GM21529 (cell line): Measurements from ENCODE around the gene ST3GAL3.
"Not testable (repeated sequence)": the region's sequence is repeated elsewhere in the genome, so short reads cannot be mapped to it uniquely, and the experiment has no call there.

Experiments
- ATAC-seq: cut with Tn5 transposase; IDR thresholded peaks from one replicate; pipeline ENCODE4 v1.9.1; 2021; ENCODE audit not compliant: unreplicated experiment

Gene ST3GAL3

GRCh38 chr1:43699281-43699680 is 8.1 kb upstream of the ST3GAL3 start:
- no peak for ATAC-seq

DNA sequence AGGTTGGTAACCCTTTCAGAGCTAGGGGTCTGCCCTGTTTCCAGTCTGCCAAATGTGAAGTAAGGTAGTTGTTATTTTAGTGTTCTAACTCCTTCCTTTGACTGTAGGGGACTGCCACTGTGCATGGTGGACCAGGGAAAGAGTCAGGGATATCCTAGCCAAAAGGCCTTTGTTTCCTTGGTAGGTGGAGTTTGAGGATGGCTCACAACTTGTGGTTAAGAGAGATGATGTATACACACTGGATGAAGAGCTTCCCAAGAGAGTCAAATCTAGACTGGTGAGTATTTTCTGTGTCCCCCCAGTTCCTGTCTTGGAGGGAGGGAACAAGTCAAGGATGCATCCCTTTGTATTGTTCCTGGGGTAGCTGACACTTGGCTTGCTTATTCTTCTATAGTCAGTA is 3.5 kb upstream of the ST3GAL3 start:
- no peak for ATAC-seq

GRCh38 chr1:43704838-43705237 is 2.5 kb upstream of the ST3GAL3 start:
- no peak for ATAC-seq

DNA sequence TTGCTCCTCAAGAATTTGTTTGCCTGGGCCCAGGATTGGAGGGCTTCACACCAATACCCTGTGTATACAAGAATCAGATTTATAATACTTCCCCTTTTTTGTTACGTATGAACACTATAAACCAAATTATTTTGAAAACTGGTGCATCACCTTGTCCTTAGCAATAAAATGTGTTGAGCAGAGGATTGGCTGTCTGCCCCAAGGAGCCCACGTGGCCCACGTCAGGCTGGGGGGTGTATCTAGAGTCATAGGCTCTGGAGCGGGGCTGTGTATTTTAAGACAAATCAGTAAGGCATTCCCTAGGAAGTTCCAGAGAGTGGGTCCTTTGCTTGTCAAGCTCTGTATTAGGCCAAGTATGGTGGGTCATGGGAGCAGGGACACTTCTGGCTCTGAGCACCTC is 2.0 kb upstream of the ST3GAL3 start:
- no peak for ATAC-seq

DNA sequence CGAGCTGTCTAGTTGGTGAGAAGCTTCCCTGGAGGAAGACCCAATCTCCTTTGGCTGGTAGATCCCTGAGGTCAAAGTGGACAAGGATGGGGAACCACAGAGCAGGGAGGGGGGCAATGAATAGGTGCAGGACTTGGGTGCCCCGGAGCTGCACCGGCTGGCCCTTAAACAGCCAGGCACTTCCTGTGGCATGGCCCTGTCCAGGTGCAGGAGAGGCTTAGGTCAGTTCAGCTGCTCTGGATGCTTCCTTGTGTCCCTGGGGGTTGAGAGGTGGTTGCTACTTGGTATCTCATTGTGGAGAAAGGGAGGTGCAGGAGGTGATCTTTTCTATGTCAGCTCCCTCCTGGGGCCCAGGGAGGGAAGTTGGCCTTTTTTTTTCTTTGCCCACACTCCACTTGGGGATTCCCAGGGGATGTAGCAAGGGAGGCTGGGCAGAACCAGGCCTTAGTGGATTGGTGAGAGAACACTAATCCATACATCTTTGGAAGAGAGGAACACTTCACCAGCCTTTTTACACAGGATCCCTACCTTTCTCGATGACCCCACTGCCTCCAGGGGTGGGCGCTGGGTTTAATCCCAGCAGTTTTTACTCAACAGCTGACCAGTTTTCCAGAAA is 1.2 kb upstream of the ST3GAL3 start:
- ATAC-seq = no peak

- no peak for ATAC-seq
These were observed 642 bp upstream of the ST3GAL3 start for GRCh38 chr1:43706598-43707189.

GRCh38 chr1:43708002-43708410 is 670 bp downstream of the ST3GAL3 start:
- ATAC-seq = no peak

GRCh38 chr1:43711049-43711448 is 3.7 kb downstream of the ST3GAL3 start:
- ATAC-seq = no peak

GRCh38 chr1:43711524-43712386 is 4.4 kb downstream of the ST3GAL3 start:
- ATAC-seq = no peak

GRCh38 chr1:43716559-43717281 is 9.4 kb downstream of the ST3GAL3 start:
- ATAC-seq = no peak

DNA sequence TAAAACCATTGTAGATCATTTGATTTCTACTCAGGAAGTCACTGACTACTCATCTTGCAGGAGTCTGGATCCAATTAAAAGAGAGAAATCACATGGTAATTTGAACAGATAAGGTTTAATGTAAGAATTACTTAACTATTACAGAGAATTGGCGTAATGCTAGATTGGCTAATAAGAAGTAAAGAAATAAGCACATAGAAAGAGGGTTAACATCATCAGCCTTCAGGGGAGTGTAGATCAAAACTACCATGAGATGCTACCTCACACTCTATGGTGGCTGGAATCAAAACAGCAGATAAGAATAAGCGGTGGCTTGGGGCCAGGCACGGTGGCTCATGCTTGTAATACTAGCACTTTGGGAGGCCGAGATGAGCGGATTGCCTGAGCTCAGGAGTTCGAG is 11.7 kb downstream of the ST3GAL3 start:
- no peak for ATAC-seq

DNA sequence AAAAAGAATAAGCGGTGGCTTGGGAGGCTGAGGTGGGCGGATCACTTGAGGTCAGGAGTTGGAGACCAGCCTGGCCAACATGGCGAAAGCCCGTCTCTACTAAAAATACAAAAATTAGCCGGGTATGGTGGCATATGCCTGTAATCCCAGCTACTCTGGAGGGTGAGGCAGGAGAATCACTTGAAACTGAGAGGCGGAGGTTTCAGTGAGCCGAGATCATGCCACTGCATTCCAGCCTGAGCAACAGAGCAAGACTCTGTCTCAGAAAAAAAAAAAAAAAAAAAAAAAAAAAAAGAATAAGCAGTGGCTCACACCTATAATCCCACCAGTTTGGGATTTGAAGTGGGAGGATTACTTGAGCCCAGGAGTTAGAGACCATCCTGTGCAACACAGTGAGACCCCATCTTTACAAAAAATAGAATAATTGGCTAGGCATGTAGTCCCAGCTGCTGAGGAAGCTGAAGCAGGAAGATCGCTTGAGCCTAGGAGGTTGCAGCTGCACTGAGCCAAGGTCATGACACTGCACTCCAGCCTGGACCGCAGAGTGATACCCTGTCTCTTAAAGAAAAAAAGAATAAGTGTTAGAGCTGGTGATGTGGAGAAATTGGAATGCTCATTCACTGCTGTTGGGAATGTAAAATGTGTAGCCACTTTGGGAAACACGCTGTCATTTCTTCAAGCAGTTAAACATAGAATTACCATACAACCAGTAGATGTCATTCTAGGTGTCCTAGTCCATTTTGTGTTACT is 12.5 kb downstream of the ST3GAL3 start:
- ATAC-seq = not testable (repeated sequence)

- no peak for ATAC-seq
These were observed 15.5 kb downstream of the ST3GAL3 start for GRCh38 chr1:43722810-43723209.

GRCh38 chr1:43729816-43730463 is 22.6 kb downstream of the ST3GAL3 start:
- ATAC-seq = no peak

GRCh38 chr1:43731867-43732531 is 24.7 kb downstream of the ST3GAL3 start:
- no peak for ATAC-seq

GRCh38 chr1:43736819-43737218 is 29.5 kb downstream of the ST3GAL3 start:
- no peak for ATAC-seq

GRCh38 chr1:43742026-43742425 is 34.7 kb downstream of the ST3GAL3 start:
- no peak for ATAC-seq

- no peak for ATAC-seq
These were observed 35.9 kb downstream of the ST3GAL3 start for GRCh38 chr1:43743206-43743605.

DNA sequence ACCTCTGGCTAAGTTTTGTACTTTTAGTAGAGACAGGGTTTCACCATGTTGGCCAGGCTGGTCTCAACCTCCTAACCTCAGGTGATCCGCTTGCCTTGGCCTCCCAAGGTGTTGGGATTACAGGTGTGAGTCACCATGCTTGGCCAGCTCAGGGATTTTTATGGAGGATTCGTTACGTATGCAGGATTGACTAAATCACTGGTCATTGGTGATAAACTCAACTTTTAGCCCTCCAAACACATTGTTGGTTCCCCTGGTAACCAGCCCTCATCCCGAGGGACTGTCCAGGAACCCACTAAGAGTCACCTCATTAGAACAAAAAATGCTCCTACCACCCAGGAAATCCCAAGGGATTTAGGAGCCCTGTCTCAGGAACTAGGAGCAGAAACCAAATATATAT is 40.4 kb downstream of the ST3GAL3 start:
- no peak for ATAC-seq

DNA sequence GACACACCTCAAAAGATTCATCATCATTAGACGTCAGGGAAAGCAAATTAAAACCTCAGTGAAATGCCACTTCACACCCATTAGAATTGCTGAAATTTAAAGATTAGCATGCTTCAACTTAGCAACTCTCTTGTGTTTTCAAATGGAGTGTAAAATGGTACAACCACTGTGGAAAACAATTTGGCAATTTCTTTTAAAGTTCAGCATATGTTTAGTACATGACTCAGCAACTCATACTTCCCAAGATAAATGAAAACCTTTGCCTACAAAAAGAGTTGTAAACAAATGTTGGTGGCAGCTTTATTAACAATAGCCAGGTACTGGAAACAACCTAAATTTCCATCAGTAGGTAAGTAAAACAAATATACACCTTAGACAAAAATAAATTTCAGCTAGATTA is 42.7 kb downstream of the ST3GAL3 start:
- ATAC-seq = no peak
